Anterior cingulate cortex (tissue), 58 donors: ENCODE data around the gene OR10AD1.
"Not testable (repeated sequence)": the region's sequence is repeated elsewhere in the genome, so short reads cannot be mapped to it uniquely, and the experiment has no call there.

Experiments used
- DNase-seq, 58 donors: peaks; one replicate each; lab custom pipeline; 2025; lab: John Stamatoyannopoulos, UW

OR10AD1 gene

DNA sequence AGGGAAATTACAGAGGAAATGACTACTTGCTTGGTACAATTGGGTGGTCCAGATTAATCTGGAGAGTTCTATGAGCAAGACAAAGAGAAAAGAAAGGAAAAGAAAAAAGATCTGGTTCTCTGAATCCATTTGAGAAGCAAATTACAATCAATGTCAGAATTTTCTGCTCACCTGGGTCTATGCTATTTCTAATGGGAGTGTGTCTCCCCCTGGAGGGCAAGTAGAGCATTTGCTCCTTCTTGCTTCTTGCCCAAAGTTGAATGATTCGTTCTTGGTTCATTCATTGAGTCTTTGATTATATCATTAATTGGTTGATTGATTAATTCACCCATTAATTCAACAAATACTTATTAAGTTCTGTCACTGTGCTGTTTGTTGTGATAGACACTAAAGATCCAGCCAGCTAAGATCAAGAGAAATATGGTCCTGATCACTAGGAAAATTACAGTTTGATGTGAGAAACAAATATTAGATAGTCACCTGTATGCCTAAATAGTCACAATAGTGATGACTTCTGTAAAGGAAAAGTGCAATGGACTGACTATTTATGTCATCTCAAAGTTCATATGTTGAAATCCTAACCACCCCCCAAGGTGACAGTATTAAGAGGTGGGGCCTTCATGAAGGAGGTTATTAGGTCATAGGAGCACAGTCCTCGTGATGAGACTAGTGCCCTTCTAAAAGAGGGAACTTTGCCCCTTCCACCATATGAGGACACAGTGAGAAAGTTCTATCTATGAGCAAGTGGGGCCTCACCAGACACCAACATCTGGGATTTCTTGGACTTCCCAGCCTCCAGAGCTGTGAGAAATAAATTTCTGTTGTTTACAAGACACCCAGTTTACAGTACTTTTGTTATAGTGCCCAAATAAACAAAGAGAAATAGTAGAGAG lies 37.8 kb downstream of the OR10AD1 start:
- peak in 2 of 58 donors; percentile 6 to 24 for DNase-seq

GRCh38 chr12:48164451-48164850 lies 38.6 kb downstream of the OR10AD1 start:
- no peak for DNase-seq

DNA sequence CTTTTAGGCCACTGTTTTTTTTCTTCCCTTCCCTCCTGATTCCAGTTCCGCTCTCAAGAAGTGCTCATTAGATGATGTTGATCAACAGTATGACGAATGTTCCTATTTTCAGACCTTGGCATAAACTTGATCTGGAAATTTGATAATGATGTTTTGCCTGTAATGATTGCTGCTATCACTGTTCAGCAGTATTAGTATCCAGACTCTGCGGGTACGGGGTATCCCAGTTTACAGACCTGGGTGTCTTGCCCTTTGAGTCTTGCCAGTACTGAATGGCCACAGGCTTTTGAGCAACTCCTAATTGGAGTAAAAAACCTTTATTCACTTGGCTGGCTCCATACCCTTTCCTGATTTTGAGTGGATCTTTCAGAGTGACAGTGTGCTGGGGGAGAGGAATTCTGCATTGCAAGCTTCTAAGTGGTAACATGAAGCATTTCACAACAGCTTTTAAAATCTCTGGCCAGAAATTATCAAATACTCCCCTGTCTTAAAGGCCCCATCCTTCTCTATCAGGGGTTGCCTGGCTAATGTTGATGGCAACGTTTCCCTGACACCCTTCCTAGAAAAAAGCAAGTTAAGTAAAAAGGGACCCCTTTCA lies 39.8 kb downstream of the OR10AD1 start:
- DNase-seq = no peak

GRCh38 chr12:48160807-48161206 lies 42.3 kb downstream of the OR10AD1 start:
- DNase-seq = peak in 37 of 58 donors; percentile 8 to 63 (median 29)

DNA sequence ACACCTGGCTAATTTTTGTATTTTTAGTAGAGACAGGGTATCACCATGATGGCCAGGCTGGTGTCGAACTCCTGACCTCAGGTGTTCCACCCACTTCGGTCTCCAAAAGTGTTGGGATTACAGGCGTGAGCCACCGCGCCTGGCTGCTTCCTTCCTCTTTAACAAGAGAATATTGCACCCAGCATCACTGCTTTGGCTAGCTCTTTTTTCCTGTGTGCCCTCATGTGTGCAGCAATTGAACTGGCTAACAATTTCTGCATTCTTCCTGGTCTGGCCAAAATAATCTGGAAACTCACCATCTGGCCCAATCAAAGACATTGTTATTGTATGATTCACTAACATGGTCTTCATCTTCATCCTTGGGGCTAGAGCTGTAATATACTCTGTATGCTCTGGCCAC lies 43.0 kb downstream of the OR10AD1 start:
- no peak for DNase-seq

- DNase-seq = no peak
Measured at GRCh38 chr12:48157889-48158370, 45.2 kb downstream of the OR10AD1 start.

- DNase-seq = peak; percentile 85 to 99 (median 97)
Measured at GRCh38 chr12:48157018-48157888, 45.8 kb downstream of the OR10AD1 start, which contains the start of gene ASB8. Gene ASB8, minus strand, starts transcription at chr12:48157515. Its CDS starts 4,019 bp downstream, at chr12:48153496.

- no peak for DNase-seq
Measured at GRCh38 chr12:48156652-48157017, 46.5 kb downstream of the OR10AD1 start.

DNA sequence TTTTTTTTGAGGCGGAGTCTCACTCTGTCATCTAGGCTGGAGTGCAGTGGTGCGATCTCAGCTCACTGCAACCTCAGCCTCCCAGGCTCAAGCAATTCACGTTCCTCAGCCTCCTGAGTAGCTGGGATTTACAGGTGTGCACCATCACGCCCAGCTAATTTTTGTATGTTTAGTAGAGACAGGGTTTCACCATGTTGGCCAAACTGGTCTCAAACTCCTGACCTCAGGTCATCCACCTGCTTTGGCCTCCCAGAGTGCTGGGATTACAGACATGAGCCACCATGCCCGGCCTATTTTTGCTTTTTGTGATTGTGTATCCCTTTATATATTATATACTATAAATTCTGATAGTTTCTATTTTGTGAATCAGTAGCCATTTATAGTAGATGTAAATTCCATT lies 47.3 kb downstream of the OR10AD1 start:
- DNase-seq = not testable (repeated sequence)
